Fibroblast of skin of scalp (primary cell): ENCODE measurements around the gene CAMTA1.

ENCODE experiments used
- DNase-seq: peaks from one replicate; pipeline ENCODE4 v3.0.0-alpha.2; 2013

CAMTA1 gene

GRCh38 chr1:7527733-7528045 is 742.4 kb downstream of the CAMTA1 start:
- no peak for DNase-seq

GRCh38 chr1:7528386-7529198 is 743.3 kb downstream of the CAMTA1 start:
- DNase-seq = peak; percentile 78

GRCh38 chr1:7529917-7530316 is 744.7 kb downstream of the CAMTA1 start:
- no peak for DNase-seq

- DNase-seq = no peak
These were observed 746.5 kb downstream of the CAMTA1 start for GRCh38 chr1:7531562-7532340.

GRCh38 chr1:7533006-7533405 is 747.8 kb downstream of the CAMTA1 start:
- DNase-seq = no peak

- peak; percentile 59 for DNase-seq
These were observed 749.0 kb downstream of the CAMTA1 start for GRCh38 chr1:7534061-7534825.

- no peak for DNase-seq
These were observed 749.8 kb downstream of the CAMTA1 start for GRCh38 chr1:7535016-7535415.

GRCh38 chr1:7535934-7536878 is 751.0 kb downstream of the CAMTA1 start:
- no peak for DNase-seq

- no peak for DNase-seq
These were observed 751.8 kb downstream of the CAMTA1 start for GRCh38 chr1:7536891-7537591.

GRCh38 chr1:7538033-7538432 is 752.8 kb downstream of the CAMTA1 start:
- DNase-seq = peak; percentile 55

- no peak for DNase-seq
These were observed 753.9 kb downstream of the CAMTA1 start for GRCh38 chr1:7538849-7539768.

- DNase-seq = no peak
These were observed 754.5 kb downstream of the CAMTA1 start for GRCh38 chr1:7539769-7540175.

- DNase-seq = no peak
These were observed 755.6 kb downstream of the CAMTA1 start for GRCh38 chr1:7540816-7541215.

GRCh38 chr1:7541629-7542028 is 756.4 kb downstream of the CAMTA1 start:
- no peak for DNase-seq

- no peak for DNase-seq
These were observed 758.5 kb downstream of the CAMTA1 start for GRCh38 chr1:7543718-7544090.

GRCh38 chr1:7549277-7550161 is 764.3 kb downstream of the CAMTA1 start:
- peak; percentile 81 for DNase-seq

GRCh38 chr1:7550261-7550865 is 765.1 kb downstream of the CAMTA1 start:
- no peak for DNase-seq

- DNase-seq = no peak
These were observed 765.7 kb downstream of the CAMTA1 start for GRCh38 chr1:7550981-7551380.

- no peak for DNase-seq
These were observed 766.2 kb downstream of the CAMTA1 start for GRCh38 chr1:7551442-7551841.
